OCI-LY7 (cell line): ENCODE results near the gene TRIP12.

Experiments
- CTCF ChIP-seq: fragments of 200-600 bp; sonication (generic); conservative IDR thresholded peaks from 2 replicates; pipeline ENCODE4 v1.5.1; 2014; ENCODE audit warnings: mild to moderate bottlenecking, antibody characterized with exemption, low read length, moderate library complexity, mixed read lengths
- EZH2phosphoT487 ChIP-seq: fragments of 200-600 bp; sonication (generic); IDR thresholded peaks from 2 replicates; pipeline ENCODE4 v1.6.1; 2018; ENCODE audit warnings: low read depth, borderline replicate concordance, mild to moderate bottlenecking, mixed run types, antibody characterized with exemption, low read length, moderate library complexity, mixed read lengths

- no peak for TF ChIP-seq CTCF
- no peak for TF ChIP-seq EZH2phosphoT487
These were observed 106.5 kb downstream of the TRIP12 start for GRCh38 chr2:229815342-229815741.
